Caco-2 (cell line): ENCODE data around the gene ATG10. TPM values are rescaled to one million over a fixed set of nuclear protein-coding genes. Genes with fewer than 3 reads are reported as not detected.

ENCODE experiments used
- BruUV-seq: library from RNA; stranded (reverse); fragments of 400-500 nt; replicated peaks from 2 replicates; lab custom pipeline; 2021; lab: Mats Ljungman, UMichigan
- CTCF ChIA-PET: fragments of 300-600 bp; sonication (Branson Sonifier 250); formaldehyde crosslinking; loops from one replicate; lab custom pipeline; 2022; ENCODE audit warnings: antibody characterized with exemption; lab: Charles Lee
- POLR2A ChIA-PET: fragments of 300-600 bp; sonication (Branson Sonifier 250); formaldehyde crosslinking; loops from one replicate; lab custom pipeline; 2022; ENCODE audit warnings: antibody characterized with exemption; lab: Charles Lee
- DNase-seq, 2 experiments: peaks; one replicate each; pipeline versions ENCODE4 v3.0.0 to v3.0.0-alpha.2; 2020 to 2022
- H3K27me3 ChIP-seq: replicated peaks from 2 replicates; pipeline ENCODE4 v1.6.0; 2011; ENCODE audit warnings: low read length; ENCODE audit not compliant: control insufficient read depth, insufficient read depth
- H3K36me3 ChIP-seq: 2 replicates; pipeline ENCODE4 v1.5.1; 2011; ENCODE audit warnings: low read length; ENCODE audit not compliant: control insufficient read depth, insufficient read depth
- H3K4me1 ChIP-seq: fragments of 250-450 bp; sonication (Bioruptor Pico); 2 replicates; pipeline ENCODE4 v1.5.1; 2020; ENCODE audit warnings: mild to moderate bottlenecking
- H3K4me3 ChIP-seq: 2 replicates; pipeline ENCODE4 v1.5.1; 2011; ENCODE audit warnings: low read depth, mild to moderate bottlenecking, control low read depth, low read length
- H3K9me3 ChIP-seq: fragments of 250-450 bp; sonication (Bioruptor Pico); 2 replicates; pipeline ENCODE4 v1.5.1; 2020; ENCODE audit warnings: mild to moderate bottlenecking, moderate library complexity
- H3K27ac Mint-ChIP-seq: one replicate; pipeline ENCODE4 v1.8.0; 2022; ENCODE audit warnings: mixed read lengths; ENCODE audit not compliant: unreplicated experiment
- H3K27me3 Mint-ChIP-seq: one replicate; pipeline ENCODE4 v1.8.0; 2022; ENCODE audit warnings: mixed read lengths; ENCODE audit not compliant: insufficient read depth, unreplicated experiment
- H3K36me3 Mint-ChIP-seq: one replicate; pipeline ENCODE4 v1.8.0; 2022; ENCODE audit warnings: mild to moderate bottlenecking, mixed read lengths; ENCODE audit not compliant: insufficient read depth, unreplicated experiment
- H3K4me1 Mint-ChIP-seq: one replicate; pipeline ENCODE4 v1.8.0; 2022; ENCODE audit warnings: low read depth, mixed read lengths; ENCODE audit not compliant: unreplicated experiment
- H3K4me3 Mint-ChIP-seq: one replicate; pipeline ENCODE4 v1.8.0; 2022; ENCODE audit warnings: mild to moderate bottlenecking, moderate library complexity, mixed read lengths; ENCODE audit not compliant: unreplicated experiment
- H3K9me3 Mint-ChIP-seq: one replicate; pipeline ENCODE4 v1.8.0; 2022; ENCODE audit warnings: mixed read lengths; ENCODE audit not compliant: unreplicated experiment
- CTCF ChIP-seq, 2 experiments: fragments of 200-600 bp in 1 of 2; IDR thresholded peaks; 1 replicate in 1 of 2; 2 replicates in 1 of 2; pipeline versions ENCODE4 v1.5.1 to v1.8.0; 2011 to 2022; ENCODE audit warnings: antibody characterized with exemption in 1 of 2, control low read depth in 1 of 2, inconsistent platforms in 1 of 2, low read depth in 1 of 2, low read length in 1 of 2, mild to moderate bottlenecking in 1 of 2, moderate library complexity in 1 of 2; ENCODE audit not compliant: insufficient read depth in 1 of 2, severe bottlenecking in 1 of 2, unreplicated experiment in 1 of 2
- intact Hi-C: fragments of 100-400 bp; cut with micrococcal nuclease; formaldehyde crosslinking; loops from one replicate; pipeline ENCODE4 v1.10.0; 2022; ENCODE audit not compliant: unreplicated experiment
- total RNA-seq: library from RNA; stranded (reverse); gene quantifications from 2 replicates; pipeline ENCODE4 v1.2.3, GENCODE V29; 2022

Gene ATG10
- total RNA-seq, 1 experiment from 2014 or later, result 5.8 TPM

- no peaks in the 10 kb centered on the region for H3K36me3 Mint-ChIP-seq
- Histone ChIP-seq H3K4me3 (no peak overlapping the region), H3K4me1 (no peaks in the 10 kb centered on the region), H3K27me3 (no peaks in the 10 kb centered on the region), H3K36me3 (no peaks in the 10 kb centered on the region), H3K9me3 (no peaks in the 10 kb centered on the region)
- no peak for TF ChIP-seq CTCF (IDR thresholded peaks at IDR 0.05; ENCODE audit: insufficient read depth in 1 of 2, low read depth in 1 of 2, low read length in 1 of 2, severe bottlenecking in 1 of 2, unreplicated experiment in 1 of 2)
- no peak overlapping the region for H3K27ac Mint-ChIP-seq
- H3K27me3 Mint-ChIP-seq, result peaks cover 3% of the 10 kb centered on the region
- no TSS peak for BruUV-seq
- H3K9me3 Mint-ChIP-seq, result no peaks in the 10 kb centered on the region
- intact Hi-C loops, result no loop called here
- H3K4me3 Mint-ChIP-seq, result no peak overlapping the region
- no peak for DNase-seq
- no peaks in the 10 kb centered on the region for H3K4me1 Mint-ChIP-seq
- POLR2A ChIA-PET, result no interaction called here
- CTCF ChIA-PET, result no interaction called here
Measured at GRCh38 chr5:82197550-82197949, 225.7 kb downstream of the ATG10 start.

GRCh38 chr5:82204567-82204966 is 232.7 kb downstream of the ATG10 start:
- Mint-ChIP-seq H3K36me3 (no peaks in the 10 kb centered on the region), H3K27me3 (no peaks in the 10 kb centered on the region), H3K9me3 (no peaks in the 10 kb centered on the region), H3K4me3 (no peak overlapping the region), H3K4me1 (no peaks in the 10 kb centered on the region), H3K27ac (no peak overlapping the region)
- BruUV-seq, result no TSS peak
- no peak for DNase-seq
- POLR2A ChIA-PET, result no interaction called here
- CTCF ChIA-PET, result no interaction called here
- H3K4me3 ChIP-seq, result no peak overlapping the region
- H3K36me3 ChIP-seq, result no peaks in the 10 kb centered on the region
- intact Hi-C loops, result no loop called here
- no peak for TF ChIP-seq CTCF (IDR thresholded peaks at IDR 0.05; ENCODE audit: insufficient read depth in 1 of 2, low read depth in 1 of 2, low read length in 1 of 2, severe bottlenecking in 1 of 2, unreplicated experiment in 1 of 2)
- no peaks in the 10 kb centered on the region for H3K9me3 ChIP-seq
- no peaks in the 10 kb centered on the region for H3K27me3 ChIP-seq
- H3K4me1 ChIP-seq, result no peaks in the 10 kb centered on the region

GRCh38 chr5:82205005-82205404 is 233.2 kb downstream of the ATG10 start:
- Mint-ChIP-seq H3K9me3 (no peaks in the 10 kb centered on the region), H3K4me3 (no peak overlapping the region), H3K27me3 (no peaks in the 10 kb centered on the region), H3K27ac (no peak overlapping the region), H3K36me3 (no peaks in the 10 kb centered on the region), H3K4me1 (no peaks in the 10 kb centered on the region)
- Histone ChIP-seq H3K4me1 (no peaks in the 10 kb centered on the region), H3K36me3 (no peaks in the 10 kb centered on the region), H3K4me3 (no peak overlapping the region), H3K27me3 (no peaks in the 10 kb centered on the region), H3K9me3 (no peaks in the 10 kb centered on the region)
- intact Hi-C loops, result no loop called here
- no peak for TF ChIP-seq CTCF (IDR thresholded peaks at IDR 0.05; ENCODE audit: insufficient read depth in 1 of 2, low read depth in 1 of 2, low read length in 1 of 2, severe bottlenecking in 1 of 2, unreplicated experiment in 1 of 2)
- CTCF ChIA-PET, result no interaction called here
- POLR2A ChIA-PET, result no interaction called here
- DNase-seq, result no peak
- no TSS peak for BruUV-seq
